22Rv1 (cell line): ENCODE measurements around the gene PXDN.

Experiments used
- CTCF ChIP-seq: fragments of 450-650 bp; IDR thresholded peaks from 2 replicates; pipeline ENCODE4 v1.5.1; 2017; ENCODE audit warnings: mild to moderate bottlenecking
- ZFX ChIP-seq: fragments of 450-650 bp; IDR thresholded peaks from 2 replicates; pipeline ENCODE4 v1.6.1; 2017; ENCODE audit warnings: antibody characterized with exemption, borderline replicate concordance

DNA sequence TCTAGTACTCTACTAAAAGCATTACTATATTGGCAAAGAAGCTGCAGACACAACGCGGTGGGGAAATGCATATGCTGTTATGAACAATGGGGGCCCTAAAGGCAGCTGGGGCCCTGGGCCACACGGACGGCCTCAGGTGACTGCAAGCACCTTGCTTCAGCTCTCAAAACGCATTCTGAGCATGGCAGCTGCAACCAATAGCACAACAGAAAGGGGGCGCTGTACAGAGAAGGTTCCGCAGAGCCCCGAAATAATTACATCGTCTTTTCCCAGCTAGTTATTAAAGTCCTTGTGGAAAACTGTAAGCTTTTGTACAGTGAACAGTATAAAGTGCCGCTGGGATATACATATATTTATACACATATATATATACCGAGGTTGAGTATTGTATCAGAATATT, 45.3 kb upstream of the PXDN start:
- TF ChIP-seq CTCF (0 out of 2 replicates have a peak, but pooled peaks have one; percentile 14), ZFX (no peak)
